DMS79 (cell line): ENCODE results near the gene FOXP1.
A peak's percentile ranks its signal among the peaks of the same experiment; 100 is the strongest.

Source experiments
- DNase-seq: peaks from one replicate; lab custom pipeline; 2025; lab: John Stamatoyannopoulos, UW

The FOXP1 gene

GRCh38 chr3:71583566-71584393, at the start of gene FOXP1:
Gene FOXP1 (minus strand): TSS chr3:71583728. CDS start chr3:71198381, 385,347 bp downstream.
- DNase-seq: peak; percentile 6

- no peak for DNase-seq
These were observed 46.2 kb upstream of the FOXP1 start for GRCh38 chr3:71629711-71630110.

GRCh38 chr3:71629289-71629688, 45.8 kb upstream of the FOXP1 start:
- DNase-seq: no peak

- DNase-seq: no peak
These were observed 45.0 kb upstream of the FOXP1 start for GRCh38 chr3:71628522-71628921.

- no peak for DNase-seq
These were observed 42.1 kb upstream of the FOXP1 start for GRCh38 chr3:71625676-71626075.

- no peak for DNase-seq
These were observed 38.5 kb upstream of the FOXP1 start for GRCh38 chr3:71621825-71622537.

- DNase-seq: no peak
These were observed 35.0 kb upstream of the FOXP1 start for GRCh38 chr3:71618538-71618937.

GRCh38 chr3:71616571-71617021, 33.1 kb upstream of the FOXP1 start:
- no peak for DNase-seq

GRCh38 chr3:71614869-71615268, 31.3 kb upstream of the FOXP1 start:
- no peak for DNase-seq

GRCh38 chr3:71614426-71614825, 30.9 kb upstream of the FOXP1 start:
- DNase-seq: no peak

GRCh38 chr3:71611099-71611498, 27.6 kb upstream of the FOXP1 start:
- no peak for DNase-seq

GRCh38 chr3:71607364-71607763, 23.8 kb upstream of the FOXP1 start:
- no peak for DNase-seq

GRCh38 chr3:71606582-71606981, 23.1 kb upstream of the FOXP1 start:
- no peak for DNase-seq

- no peak for DNase-seq
These were observed 18.7 kb upstream of the FOXP1 start for GRCh38 chr3:71602256-71602655.

GRCh38 chr3:71601811-71602210, 18.3 kb upstream of the FOXP1 start:
- DNase-seq: no peak

- DNase-seq: no peak
These were observed 17.2 kb upstream of the FOXP1 start for GRCh38 chr3:71600646-71601288.

- DNase-seq: no peak
These were observed 15.9 kb upstream of the FOXP1 start for GRCh38 chr3:71599416-71599815.

- no peak for DNase-seq
These were observed 14.8 kb upstream of the FOXP1 start for GRCh38 chr3:71598292-71598691.

- no peak for DNase-seq
These were observed 13.8 kb upstream of the FOXP1 start for GRCh38 chr3:71597286-71597685.

GRCh38 chr3:71593106-71593505, 9.6 kb upstream of the FOXP1 start:
- no peak for DNase-seq

GRCh38 chr3:71591101-71591500, 7.6 kb upstream of the FOXP1 start:
- DNase-seq: no peak

GRCh38 chr3:71589132-71589531, 5.6 kb upstream of the FOXP1 start:
- DNase-seq: no peak

GRCh38 chr3:71587958-71588357, 4.4 kb upstream of the FOXP1 start:
- DNase-seq: no peak
